NB4 (cell line): Measurements from ENCODE around the gene PSMG3.
A peak's percentile ranks its signal among the peaks of the same experiment; 100 is the strongest.

Source experiments
- DNase-seq: peaks from one replicate; pipeline ENCODE4 v3.0.0; 2010; ENCODE audit warnings: low read depth
- H3K4me3 ChIP-seq: one replicate; pipeline ENCODE4 v1.5.1; 2011; ENCODE audit warnings: mild to moderate bottlenecking, low read depth, low read length, moderate library complexity
- MYC ChIP-seq: IDR thresholded peaks from 2 replicates; pipeline ENCODE4 v1.6.1; 2011; ENCODE audit warnings: low read depth, low read length
- POLR2A ChIP-seq: IDR thresholded peaks from 2 replicates; pipeline ENCODE4 v1.6.1; 2011; ENCODE audit warnings: mild to moderate bottlenecking; ENCODE audit not compliant: insufficient read length; ENCODE audit errors: extremely low read depth
- TF ChIP-seq, protein P1 (sequence below): IDR thresholded peaks from one replicate; pipeline ENCODE4 v1.5.1; 2012; ENCODE audit warnings: low read depth, low read length
- TF ChIP-seq, protein P2 (sequence below): IDR thresholded peaks from 2 replicates; pipeline ENCODE4 v1.6.1; 2011; ENCODE audit warnings: low read depth, low read length

The PSMG3 gene

DNA sequence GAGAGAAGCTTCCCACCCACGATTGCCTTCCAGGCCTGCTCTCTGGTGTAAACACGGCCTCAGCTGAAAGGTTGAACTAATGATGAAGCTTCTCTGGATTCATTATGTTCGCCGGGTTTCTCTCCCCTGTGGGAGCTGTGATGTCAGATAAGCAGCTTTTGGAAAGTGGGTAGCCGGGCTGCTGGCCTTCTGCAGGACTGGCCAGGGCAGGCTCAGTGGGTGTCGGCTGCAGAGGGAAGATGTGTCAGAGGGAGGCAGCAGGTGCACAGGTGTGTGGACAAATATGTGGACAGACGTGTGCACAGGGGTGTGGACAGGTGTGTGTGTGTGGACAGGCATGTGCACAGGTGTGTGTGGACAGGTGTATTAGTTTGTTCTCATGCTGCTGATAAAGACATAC, 28.5 kb upstream of the PSMG3 start:
- no peak overlapping the region for H3K4me3 ChIP-seq
- DNase-seq, result no peak
- TF ChIP-seq POLR2A (no peak), MYC (no peak)
- TF ChIP-seq, protein P1, sequence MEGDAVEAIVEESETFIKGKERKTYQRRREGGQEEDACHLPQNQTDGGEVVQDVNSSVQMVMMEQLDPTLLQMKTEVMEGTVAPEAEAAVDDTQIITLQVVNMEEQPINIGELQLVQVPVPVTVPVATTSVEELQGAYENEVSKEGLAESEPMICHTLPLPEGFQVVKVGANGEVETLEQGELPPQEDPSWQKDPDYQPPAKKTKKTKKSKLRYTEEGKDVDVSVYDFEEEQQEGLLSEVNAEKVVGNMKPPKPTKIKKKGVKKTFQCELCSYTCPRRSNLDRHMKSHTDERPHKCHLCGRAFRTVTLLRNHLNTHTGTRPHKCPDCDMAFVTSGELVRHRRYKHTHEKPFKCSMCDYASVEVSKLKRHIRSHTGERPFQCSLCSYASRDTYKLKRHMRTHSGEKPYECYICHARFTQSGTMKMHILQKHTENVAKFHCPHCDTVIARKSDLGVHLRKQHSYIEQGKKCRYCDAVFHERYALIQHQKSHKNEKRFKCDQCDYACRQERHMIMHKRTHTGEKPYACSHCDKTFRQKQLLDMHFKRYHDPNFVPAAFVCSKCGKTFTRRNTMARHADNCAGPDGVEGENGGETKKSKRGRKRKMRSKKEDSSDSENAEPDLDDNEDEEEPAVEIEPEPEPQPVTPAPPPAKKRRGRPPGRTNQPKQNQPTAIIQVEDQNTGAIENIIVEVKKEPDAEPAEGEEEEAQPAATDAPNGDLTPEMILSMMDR, result no peak
- TF ChIP-seq, protein P2, sequence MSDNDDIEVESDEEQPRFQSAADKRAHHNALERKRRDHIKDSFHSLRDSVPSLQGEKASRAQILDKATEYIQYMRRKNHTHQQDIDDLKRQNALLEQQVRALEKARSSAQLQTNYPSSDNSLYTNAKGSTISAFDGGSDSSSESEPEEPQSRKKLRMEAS, result no peak

DNA sequence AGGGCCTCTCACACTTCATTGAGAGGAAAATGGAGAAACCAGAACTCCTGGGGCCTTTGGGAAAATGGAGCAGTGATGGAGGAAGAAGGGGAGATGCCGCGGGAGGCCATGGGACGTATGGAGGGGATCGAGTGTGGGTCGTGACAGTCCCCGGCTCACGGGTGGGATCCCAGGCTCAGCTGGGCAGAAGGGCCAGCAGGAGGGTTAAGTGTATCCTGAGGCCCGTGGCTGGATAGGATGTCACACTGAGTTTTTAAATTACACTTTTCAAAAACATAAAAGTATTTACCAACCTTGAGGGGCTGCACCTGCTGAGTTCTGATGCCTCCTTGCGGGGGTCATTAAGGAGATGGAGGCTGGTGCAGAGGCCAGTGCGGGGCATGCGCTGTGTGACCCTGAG, 28.0 kb upstream of the PSMG3 start:
- no peak overlapping the region for H3K4me3 ChIP-seq
- TF ChIP-seq POLR2A (no peak), MYC (no peak)
- TF ChIP-seq, protein P1, result no peak
- TF ChIP-seq, protein P2, result no peak
- DNase-seq, result no peak

DNA sequence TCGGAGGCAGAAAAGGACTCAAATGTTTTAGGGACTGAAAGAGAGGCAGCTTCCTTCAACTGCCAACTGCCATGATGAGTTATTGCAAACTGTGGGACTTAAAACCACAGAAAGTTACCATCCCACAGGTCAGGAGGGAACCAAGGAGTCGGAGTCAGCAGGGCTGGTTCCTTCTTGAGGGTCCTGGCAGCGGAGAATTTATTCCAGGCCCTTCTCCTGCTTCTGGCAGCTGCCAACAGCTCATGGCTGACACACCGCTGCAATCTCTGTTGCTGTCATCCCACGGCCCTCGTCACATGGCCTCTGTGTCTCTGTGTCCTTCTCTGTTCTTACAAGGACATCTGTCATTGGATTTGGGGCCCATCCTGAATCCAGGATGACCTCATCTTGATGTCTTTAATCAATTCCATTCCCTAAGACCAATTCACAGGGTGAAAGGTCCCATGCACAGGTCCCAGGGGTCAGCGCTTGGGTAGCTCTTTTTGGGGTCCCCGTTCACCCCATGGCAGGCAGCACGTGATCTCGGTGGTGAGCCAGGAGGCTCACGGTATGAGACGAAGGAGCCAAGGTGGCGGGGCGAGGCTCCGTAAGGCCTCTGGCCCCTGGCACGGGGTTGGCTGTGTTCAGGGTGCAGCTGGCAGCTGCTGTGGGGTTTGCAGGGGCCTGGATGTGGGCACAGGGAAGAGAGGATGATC, 27.4 kb upstream of the PSMG3 start:
- H3K4me3 ChIP-seq, result no peak overlapping the region
- TF ChIP-seq, protein P2, result no peak
- TF ChIP-seq, protein P1, result no peak
- TF ChIP-seq POLR2A, result no peak
- TF ChIP-seq MYC, result no peak
- DNase-seq, result no peak

DNA sequence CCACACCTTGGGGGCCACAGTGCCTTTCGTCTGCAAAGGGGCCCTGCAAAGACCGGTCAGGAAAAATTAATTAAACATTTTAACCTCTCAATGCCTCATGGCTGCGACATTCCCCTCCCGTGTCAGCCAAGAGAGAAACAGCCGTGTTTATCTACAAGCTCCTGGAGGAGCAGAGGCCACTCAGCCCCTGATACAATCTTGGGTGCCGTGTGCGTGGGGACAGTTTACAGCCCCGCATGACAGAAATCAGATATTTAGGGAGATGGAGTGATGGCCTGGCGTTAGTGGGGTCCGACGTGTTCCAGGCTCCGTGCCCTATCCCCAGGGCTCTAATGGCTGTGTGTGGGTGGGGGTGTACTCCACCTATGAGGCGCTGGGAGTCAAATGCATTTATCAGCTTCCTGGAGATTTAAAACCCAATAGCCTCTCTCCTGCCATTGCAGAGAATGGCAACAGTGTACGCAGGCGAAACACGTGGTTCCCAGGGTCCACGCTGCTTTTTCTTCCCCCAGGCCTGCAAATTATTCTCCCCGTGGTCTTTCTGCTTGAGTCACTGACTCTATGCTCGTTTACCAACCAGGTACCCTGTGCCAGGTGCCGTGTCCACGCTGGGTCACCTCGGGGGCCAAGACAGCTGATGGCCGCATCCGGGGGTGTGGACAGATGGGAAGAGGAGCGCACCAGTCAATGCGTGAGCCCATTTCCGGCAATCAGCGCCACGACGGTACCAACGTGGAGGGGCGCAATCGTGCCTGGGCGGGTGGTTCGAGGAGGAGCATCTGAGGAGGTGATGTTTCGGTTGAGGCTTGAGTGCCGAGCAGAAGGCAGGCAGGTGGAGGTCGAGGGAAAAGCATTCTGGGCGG, 26.6 kb upstream of the PSMG3 start:
- H3K4me3 ChIP-seq, result no peak overlapping the region

DNA sequence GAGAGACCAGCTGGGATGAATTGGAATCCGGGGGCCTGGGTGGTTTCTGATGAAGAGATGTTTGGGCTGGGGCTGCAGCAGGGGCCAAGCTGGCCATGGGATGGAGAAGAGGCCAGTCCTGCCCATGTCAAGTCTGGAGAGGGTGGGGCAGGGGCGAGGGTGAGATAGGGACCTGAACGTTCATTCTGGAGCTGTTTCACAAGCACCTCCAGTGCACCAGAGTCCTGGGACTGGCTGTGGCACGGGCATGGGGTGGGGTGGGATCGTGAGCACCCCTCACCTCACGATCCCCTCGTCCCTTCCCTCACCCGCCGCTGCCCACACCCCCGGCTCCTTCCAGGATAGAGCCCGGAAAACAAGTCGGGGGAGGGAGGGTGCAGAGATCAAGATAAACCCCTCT, 25.8 kb upstream of the PSMG3 start:
- TF ChIP-seq MYC, result no peak
- no peak for TF ChIP-seq POLR2A
- TF ChIP-seq, protein P2, result no peak
- H3K4me3 ChIP-seq, result no peak overlapping the region
- no peak for DNase-seq

More for the DNA sequence above, 26.6 kb upstream of the PSMG3 start:
- no peak for DNase-seq
- TF ChIP-seq POLR2A (no peak), MYC (no peak)
- TF ChIP-seq, protein P1, result no peak
- TF ChIP-seq, protein P2, result peak; percentile 49; the same call in 1 of the 2 replicates

DNA sequence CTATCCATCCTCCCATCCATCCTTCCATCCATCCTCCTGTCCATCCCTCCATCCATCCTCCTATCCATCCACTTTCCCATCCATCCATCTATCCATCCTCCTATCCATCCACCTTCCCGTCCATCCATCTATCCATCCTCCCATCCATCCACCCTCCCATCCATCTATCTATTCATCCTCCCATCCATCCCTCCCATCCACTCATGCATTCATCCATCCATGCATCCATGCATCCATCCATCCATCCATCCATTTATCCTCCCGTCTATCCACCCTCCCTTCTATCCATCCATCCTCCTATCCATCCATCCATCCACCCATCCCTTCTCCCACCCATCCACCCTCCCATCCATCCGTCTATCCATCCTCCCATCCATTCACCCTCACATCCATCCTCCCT, 25.2 kb upstream of the PSMG3 start:
- no peak overlapping the region for H3K4me3 ChIP-seq
- no peak for TF ChIP-seq POLR2A
- TF ChIP-seq, protein P2, result no peak
- no peak for TF ChIP-seq MYC
- TF ChIP-seq, protein P1, result no peak
- DNase-seq, result no peak
